ENCODE results near the gene SCAPER.

GRCh38 chr15:76360416-76360815 is 544.7 kb downstream of the SCAPER start:
- TF ChIP-seq CTCF (IDR thresholded peaks at IDR 0.05) = no peak
- TF ChIP-seq POLR2AphosphoS5 (IDR thresholded peaks at IDR 0.05) = no peak

Measured in breast epithelium (tissue), 3 donors.